ENCODE results near the gene CDK8.

The CDK8 gene

DNA sequence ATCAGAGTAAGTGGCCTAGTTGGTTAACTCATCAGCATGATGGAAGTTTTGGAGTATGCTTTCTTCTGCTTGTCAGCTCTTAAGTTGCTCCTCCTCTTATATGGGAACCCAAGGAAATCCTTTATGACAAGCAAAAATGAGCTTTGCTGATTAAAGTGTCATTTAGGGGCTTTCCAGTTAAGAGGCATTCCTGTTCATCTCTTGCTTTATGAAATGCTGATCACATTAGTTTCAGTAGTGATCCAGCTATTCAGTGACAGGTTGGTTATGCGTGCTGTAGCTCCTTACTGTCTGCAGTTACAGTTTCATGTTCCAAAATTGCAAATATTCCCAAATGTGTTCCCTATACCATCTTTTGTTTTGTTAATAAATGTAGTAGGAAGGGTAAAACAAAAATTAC lies 146.6 kb downstream of the CDK8 start:
- DNase-seq, result no peak

DNA sequence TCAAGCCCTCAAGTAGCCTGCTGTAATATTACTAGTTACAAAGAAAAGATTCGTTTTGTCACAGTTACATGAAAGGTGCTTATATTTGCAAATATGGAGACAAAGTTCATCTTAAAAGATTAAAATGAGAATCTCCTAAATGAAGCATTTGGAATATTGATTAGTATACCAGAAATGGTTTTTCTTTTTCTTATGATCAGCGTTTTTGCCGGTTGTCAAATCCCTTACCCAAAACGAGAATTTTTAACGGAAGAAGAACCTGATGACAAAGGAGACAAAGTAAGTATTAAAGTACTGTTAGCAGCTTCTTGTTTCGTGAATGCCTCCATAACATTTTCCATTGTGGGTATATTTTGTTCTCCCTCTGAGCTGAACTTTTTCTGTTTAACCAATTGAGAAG lies 147.1 kb downstream of the CDK8 start:
- DNase-seq, result no peak

DNA sequence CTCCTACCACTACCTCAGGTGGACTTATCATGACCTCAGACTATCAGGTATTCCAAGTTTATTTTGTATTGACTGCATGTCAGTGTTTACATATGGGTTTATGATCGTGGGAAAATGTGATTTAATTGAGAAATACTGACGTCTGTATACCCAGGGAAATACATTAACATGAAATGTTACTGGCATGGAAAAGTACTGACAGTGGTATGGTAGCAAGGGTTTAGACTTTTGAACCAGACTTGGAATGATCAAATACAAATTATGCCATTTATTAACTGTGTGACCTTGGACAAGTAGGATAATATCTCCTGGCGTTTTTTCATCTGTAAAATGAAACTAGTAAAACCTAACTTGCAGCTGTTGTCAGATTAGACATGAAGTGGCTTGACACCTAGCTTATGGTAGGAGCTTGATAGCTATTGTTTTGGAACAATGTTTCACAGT lies 147.7 kb downstream of the CDK8 start:
- DNase-seq, result no peak

DNA sequence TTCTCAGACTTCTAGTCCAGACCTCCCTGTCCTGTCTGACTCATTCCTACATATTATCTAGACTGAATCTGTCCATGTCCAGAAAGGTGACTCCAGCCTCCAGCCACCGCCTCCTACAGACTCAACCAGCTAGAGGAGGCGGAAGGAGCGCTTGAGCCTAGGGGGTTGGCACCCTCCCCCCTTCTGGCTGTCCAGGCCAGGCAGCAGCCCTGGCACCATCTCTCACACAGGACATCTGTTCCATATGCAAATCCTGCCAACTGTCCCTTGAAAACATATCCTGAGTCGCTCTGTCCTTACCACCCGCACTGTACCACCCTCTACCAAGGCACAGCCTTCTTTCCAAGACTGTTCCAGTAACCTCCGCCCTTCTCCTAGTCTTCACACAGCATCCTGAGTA lies 152.9 kb downstream of the CDK8 start:
- no peak for DNase-seq

GRCh38 chr13:26411206-26411605 lies 157.3 kb downstream of the CDK8 start:
- DNase-seq, result no peak

DNA sequence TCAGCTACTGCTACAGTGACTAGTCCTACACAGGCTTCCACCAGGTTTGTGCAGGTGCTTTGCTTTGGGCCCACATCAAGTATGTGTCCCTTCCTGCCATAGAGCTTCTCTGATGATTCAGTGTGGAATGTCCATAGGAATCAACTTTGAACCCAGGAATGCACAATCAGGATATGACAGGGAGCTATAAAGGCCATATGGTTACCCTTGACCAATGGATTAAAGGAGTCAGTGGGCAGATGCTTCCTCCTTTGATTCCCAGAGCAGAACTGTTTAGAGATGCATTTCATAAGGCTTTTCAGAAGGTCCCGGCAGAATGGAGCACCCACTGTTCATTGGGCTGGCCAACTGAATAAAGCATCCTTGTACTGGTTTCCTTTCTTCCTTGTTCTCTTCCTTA lies 158.3 kb downstream of the CDK8 start:
- no peak for DNase-seq

- no peak for DNase-seq
Observed at GRCh38 chr13:26412936-26413716, 159.2 kb downstream of the CDK8 start.

GRCh38 chr13:26420282-26420960 lies 166.5 kb downstream of the CDK8 start:
- no peak for DNase-seq

- DNase-seq, result no peak
Observed at GRCh38 chr13:26422036-26422435, 168.1 kb downstream of the CDK8 start.

DNA sequence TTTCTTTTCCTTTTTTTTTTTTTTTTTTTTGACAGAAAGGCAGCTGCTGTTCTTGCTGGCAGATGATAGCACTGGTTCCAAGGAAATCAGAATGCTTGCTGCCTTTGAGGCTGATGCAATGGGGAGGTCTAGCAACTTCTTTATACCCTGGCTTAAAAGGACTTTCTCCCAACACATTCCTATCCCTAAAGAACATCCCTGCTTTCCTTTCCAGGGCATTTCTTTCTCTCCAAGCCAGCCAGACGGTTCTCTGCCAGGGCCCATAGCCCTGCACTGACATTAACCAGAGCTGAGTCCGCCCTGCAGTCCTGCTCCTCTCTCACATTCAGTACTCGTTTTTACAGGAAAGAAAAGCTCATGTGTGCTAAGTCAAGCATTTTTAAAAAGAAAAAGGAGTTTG lies 169.7 kb downstream of the CDK8 start:
- DNase-seq, result no peak

- DNase-seq, result no peak
Observed at GRCh38 chr13:26424181-26424580, 170.3 kb downstream of the CDK8 start.

DNA sequence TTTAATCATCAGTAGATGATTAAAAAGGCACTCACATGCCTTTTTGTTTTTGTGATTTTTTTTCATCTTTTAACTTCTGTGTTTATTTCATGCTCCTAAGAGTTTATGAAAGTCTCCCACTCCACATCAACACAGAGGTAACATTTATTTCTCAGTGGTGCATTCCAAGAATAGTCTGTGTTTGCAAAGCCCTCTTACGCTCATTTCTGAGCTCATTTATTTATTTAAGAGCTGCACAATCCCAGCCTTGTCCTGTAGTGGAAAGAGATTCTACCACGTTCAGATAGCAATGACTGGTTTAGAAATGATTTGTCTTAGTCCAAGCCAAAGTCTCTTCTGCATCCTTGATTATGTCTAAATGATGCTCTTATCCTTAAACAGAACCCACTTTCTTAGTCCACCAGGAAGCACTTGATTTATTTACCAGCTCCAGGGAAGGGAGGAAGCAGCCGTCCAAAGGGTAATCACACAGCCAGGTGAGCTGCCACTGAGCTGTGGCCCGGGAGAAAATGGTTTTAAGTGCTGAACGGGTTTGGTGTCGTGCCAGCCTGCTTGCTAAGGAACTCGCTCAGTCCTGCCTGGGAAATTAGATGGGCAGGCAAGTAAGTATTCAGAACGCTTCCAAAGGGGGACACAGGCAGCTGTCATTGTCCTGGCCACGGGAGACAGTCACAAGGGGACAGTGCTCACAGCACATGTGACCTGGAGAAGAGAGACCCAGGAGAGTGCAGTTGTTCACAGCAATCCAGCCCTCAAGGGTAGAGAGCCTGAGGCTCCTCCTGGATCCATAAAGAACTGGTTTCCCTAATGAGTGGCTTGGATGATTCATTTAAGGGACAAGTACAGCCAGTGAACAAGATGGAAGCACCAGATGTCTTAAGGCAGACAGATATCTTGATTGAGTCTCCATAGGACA lies 171.8 kb downstream of the CDK8 start:
- no peak for DNase-seq

GRCh38 chr13:26433776-26434175 lies 179.8 kb downstream of the CDK8 start:
- no peak for DNase-seq

DNA sequence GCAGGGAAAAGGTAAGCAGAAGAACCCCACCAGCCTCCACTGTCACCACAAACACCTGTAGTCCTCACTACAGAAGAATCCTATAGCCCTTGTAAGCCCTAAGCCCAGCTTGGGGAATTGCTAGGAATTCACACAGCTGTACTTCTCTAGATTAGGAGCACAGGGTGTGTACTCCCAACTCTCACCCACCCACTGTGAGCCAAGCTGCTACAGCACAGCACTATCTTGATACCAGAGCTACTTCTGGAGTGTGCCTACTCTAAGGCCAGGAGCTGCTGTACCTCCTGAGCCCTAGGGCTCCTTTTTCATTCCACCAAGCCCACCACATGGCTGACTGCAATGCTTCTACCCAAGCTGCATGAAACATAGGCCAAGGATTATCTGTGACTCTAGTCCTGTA lies 181.2 kb downstream of the CDK8 start:
- no peak for DNase-seq

DNA sequence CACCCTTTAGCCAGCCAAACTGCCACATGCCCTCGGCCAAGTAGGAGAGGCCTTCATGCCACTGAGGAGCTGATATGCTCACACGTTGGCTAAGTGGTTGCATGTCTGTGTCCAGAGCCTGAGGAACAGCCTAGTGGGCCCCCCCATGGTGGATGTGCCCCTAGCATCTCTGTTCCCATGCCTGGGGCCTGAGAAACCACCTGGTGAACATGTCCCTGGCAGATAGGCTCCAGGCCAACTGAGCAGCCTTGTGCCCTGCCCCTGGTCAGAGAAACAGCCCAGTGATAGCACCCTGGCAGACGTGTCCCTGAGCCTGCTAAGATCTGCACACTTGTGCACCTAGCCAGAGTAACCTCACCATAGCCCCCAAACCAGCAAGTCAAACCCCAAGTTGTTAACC lies 181.7 kb downstream of the CDK8 start:
- DNase-seq, result no peak

DNA sequence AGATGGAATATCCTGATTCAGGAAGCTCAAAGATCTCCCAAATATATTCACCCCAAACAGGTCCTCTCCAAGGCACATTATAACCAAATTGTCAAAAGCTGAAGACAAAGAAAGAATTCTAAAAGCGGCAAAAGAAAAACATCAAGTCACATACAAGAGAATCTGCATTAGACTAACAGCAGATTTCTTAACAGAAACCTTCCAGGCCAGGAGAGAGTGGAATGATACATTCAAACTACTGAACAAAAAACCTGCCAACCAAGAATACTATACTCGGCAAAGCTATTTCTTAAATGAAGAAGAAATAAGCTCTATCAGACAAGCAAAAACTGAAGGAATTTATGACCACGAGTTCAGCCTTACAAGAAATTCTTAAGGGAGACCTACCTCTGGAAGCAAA lies 183.0 kb downstream of the CDK8 start:
- no peak for DNase-seq

- no peak for DNase-seq
Observed at GRCh38 chr13:26440111-26440510, 186.2 kb downstream of the CDK8 start.

- no peak for DNase-seq
Observed at GRCh38 chr13:26441476-26441875, 187.5 kb downstream of the CDK8 start.

- no peak for DNase-seq
Observed at GRCh38 chr13:26442541-26442940, 188.6 kb downstream of the CDK8 start.

- no peak for DNase-seq
Observed at GRCh38 chr13:26445092-26445491, 191.2 kb downstream of the CDK8 start.

GRCh38 chr13:26446751-26447150 lies 192.8 kb downstream of the CDK8 start:
- no peak for DNase-seq

DNA sequence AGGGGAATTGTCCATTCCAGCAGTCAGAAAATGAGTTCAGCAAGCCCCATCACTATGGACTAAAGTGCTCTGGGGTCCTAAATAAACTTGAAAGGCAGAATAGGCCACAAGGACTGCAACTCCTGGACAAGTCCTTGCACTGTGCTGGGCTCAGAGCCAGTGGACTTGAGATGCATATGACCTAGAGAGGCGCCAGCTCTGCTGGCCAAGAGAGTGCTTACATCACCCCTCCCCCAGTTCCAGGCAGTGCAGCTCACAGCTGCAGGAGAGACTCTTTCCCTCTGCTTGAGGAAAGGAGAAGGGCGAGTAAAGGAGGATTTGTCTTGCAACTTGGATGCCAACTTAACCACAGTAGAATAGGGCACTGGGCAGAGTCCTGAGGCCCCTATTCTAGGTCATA lies 194.1 kb downstream of the CDK8 start:
- no peak for DNase-seq

- no peak for DNase-seq
Observed at GRCh38 chr13:26449063-26449848, 195.3 kb downstream of the CDK8 start.

All from activated effector memory CD4-positive, alpha-beta T cell treated with anti-CD3 and anti-CD28 coated beads, Interleukin-2, amount 50 U/mL, for 16 hours (primary cell).